ENCODE measurements around the gene BTBD1.

The BTBD1 gene

DNA sequence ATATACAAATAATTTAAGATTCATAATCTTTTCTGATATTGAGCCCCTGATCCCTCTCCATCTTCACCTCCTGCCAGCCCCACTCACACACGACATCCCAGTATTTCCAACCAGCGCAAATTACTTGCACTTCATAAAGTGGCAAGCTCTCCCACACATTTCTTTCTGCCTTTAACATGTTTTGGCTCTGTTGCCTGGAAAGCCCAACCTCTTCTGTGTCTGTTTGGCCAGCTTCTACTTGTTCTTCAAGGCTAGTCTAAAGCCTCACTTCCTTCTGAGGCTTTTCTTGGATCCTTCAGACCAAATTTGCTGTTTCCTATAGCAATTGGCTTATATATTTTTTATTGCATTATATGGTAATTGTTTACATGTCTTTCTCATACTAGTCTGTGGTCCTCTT, 35.3 kb upstream of the BTBD1 start:
- intact Hi-C loops (cut with DNase I; ENCODE audit: low total_unique reads): loop anchor here (10.0 kb wide), 1 partner anchor 88 kb away; the partner anchor contains the start of gene C15orf40

DNA sequence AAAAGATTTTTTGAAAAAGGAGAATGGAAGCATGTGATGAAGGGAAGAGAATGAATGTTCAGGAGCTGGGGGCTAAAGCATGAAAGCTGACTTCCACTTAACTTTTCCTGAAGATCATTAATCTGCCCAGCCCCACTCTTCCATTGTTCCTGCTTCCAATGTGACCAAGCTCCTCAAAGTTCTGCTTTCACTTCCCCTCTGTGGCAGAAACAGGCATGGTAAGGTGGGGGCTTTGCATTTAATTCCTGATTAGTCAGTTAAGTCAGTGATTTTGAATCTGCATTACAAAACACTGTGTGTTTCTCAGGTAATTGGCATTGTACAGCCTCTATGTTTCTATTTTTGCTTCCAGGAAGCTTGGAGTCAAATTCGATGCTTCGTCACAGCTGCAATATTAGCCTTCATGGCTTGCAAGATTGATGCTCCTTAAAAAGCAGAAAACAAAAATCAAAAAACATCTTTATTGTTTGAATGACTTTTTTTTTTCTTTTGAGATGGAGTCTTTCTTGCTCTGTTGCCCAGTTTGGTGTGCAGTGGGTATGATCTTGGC, 33.1 kb upstream of the BTBD1 start:
- DNase-seq: no peak
- H3K4me1 ChIP-seq: no peaks in the 10 kb centered on the region

More for the DNA sequence above, 35.3 kb upstream of the BTBD1 start:
- TF ChIP-seq, protein P1, sequence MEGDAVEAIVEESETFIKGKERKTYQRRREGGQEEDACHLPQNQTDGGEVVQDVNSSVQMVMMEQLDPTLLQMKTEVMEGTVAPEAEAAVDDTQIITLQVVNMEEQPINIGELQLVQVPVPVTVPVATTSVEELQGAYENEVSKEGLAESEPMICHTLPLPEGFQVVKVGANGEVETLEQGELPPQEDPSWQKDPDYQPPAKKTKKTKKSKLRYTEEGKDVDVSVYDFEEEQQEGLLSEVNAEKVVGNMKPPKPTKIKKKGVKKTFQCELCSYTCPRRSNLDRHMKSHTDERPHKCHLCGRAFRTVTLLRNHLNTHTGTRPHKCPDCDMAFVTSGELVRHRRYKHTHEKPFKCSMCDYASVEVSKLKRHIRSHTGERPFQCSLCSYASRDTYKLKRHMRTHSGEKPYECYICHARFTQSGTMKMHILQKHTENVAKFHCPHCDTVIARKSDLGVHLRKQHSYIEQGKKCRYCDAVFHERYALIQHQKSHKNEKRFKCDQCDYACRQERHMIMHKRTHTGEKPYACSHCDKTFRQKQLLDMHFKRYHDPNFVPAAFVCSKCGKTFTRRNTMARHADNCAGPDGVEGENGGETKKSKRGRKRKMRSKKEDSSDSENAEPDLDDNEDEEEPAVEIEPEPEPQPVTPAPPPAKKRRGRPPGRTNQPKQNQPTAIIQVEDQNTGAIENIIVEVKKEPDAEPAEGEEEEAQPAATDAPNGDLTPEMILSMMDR (IDR thresholded peaks at IDR 0.05): no peak
- Histone ChIP-seq H3K9me3 (peaks cover 0 to 9% (median 0%) of the 10 kb centered on the region in 3 donors), H3K4me3 (no peak overlapping the region), H3K36me3 (no peaks in the 10 kb centered on the region), H3K4me1 (peaks cover 0 to 8% (median 3%) of the 10 kb centered on the region in 4 donors), H3K27me3 (peaks cover 0 to 5% of the 10 kb centered on the region in 2 donors), H3K27ac (no peak overlapping the region)
- DNase-seq: no peak

DNA sequence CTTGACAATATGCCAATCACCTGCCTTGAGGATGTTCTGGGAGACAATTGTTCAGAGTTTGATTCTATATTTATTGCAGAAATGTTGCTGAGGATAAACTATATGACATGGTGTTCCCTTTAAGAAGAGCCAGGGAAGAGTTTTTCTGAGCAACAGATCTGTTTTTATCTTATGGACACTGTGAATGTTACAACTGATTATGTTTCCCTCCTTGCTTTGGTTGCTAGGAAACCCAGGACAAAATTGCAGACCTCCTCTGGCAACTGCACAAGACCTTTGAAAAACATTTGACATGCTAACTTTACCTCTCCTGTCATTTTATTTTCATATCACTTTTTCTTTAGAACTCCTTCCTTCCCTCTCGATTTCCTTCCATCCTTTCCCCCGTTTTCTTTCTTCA, 32.2 kb upstream of the BTBD1 start:
- TF ChIP-seq, protein P1 (IDR thresholded peaks at IDR 0.05): no peak
- Histone ChIP-seq H3K4me1 (no peaks in the 10 kb centered on the region), H3K4me3 (no peak overlapping the region), H3K9me3 (peaks cover 0 to 9% (median 0%) of the 10 kb centered on the region in 3 donors), H3K27me3 (peaks cover 0 to 4% of the 10 kb centered on the region in 2 donors), H3K27ac (no peak overlapping the region), H3K36me3 (no peaks in the 10 kb centered on the region)
- intact Hi-C loops (cut with DNase I; ENCODE audit: low total_unique reads): no loop called here
- DNase-seq: no peak

More for the DNA sequence above, 33.1 kb upstream of the BTBD1 start:
- intact Hi-C loops (cut with DNase I; ENCODE audit: low total_unique reads): loop anchor here (10.0 kb wide), 1 partner anchor 85 kb away; the partner anchor contains the start of gene C15orf40
- H3K27me3 ChIP-seq: peaks cover 0 to 5% of the 10 kb centered on the region in 2 donors
- H3K9me3 ChIP-seq: peaks cover 0 to 9% (median 0%) of the 10 kb centered on the region in 3 donors
- H3K27ac ChIP-seq: no peak overlapping the region
- H3K36me3 ChIP-seq: no peaks in the 10 kb centered on the region
- H3K4me3 ChIP-seq: no peak overlapping the region
- TF ChIP-seq, protein P1 (IDR thresholded peaks at IDR 0.05): no peak

DNA sequence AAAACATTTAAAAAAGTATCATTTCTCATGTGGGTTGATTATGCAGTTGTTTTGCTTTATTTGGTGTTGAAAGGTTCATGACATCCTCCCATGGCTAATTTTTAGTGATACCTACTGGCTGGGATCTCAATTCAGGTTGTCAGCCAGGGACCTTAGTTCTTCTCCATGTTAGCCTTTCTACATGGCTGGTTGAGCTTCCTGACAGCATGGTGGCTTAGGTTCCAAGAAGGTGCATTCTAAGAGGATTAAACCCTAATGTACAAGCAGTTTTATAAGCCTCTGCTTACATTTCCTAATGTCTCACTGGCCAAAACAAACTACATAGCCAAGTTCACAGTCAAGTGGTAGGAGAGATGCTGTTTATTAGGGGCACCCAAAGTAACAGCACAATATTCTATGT, 31.0 kb upstream of the BTBD1 start:
- TF ChIP-seq, protein P1 (IDR thresholded peaks at IDR 0.05): no peak
- H3K36me3 ChIP-seq: no peaks in the 10 kb centered on the region
- H3K9me3 ChIP-seq: peaks cover 0 to 9% (median 0%) of the 10 kb centered on the region in 3 donors
- no peaks in the 10 kb centered on the region for H3K27me3 ChIP-seq
- H3K27ac ChIP-seq: no peak overlapping the region
- no peak overlapping the region for H3K4me3 ChIP-seq
- no peaks in the 10 kb centered on the region for H3K4me1 ChIP-seq
- intact Hi-C loops (cut with DNase I; ENCODE audit: low total_unique reads): no loop called here
- no peak for DNase-seq

DNA sequence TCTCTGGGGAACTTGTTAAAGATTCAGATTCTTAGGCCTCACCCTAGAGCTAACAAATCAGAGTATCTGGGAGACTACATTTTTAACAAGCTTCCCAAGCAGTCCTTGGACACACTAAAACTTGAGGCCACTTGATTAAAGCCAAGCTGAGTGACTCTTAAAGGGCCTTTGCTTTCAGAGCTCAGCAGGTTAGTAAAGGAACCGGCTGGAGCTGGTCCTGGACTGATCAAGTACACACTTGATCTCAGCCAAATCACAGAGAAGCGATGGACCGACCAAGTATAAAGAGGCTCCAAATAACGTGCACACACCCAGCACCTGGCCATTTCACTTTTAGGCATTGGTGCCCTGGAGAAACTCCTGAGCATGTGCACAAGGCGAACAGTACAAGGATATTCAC, 27.5 kb upstream of the BTBD1 start:
- H3K27ac ChIP-seq: no peak overlapping the region
- no peaks in the 10 kb centered on the region for H3K27me3 ChIP-seq
- no peaks in the 10 kb centered on the region for H3K36me3 ChIP-seq
- no peak overlapping the region for H3K4me3 ChIP-seq
- H3K9me3 ChIP-seq: peaks cover 0 to 9% (median 0%) of the 10 kb centered on the region in 3 donors
- no peak for DNase-seq
- H3K4me1 ChIP-seq: no peaks in the 10 kb centered on the region
- intact Hi-C loops (cut with DNase I; ENCODE audit: low total_unique reads): no loop called here
- TF ChIP-seq, protein P1 (IDR thresholded peaks at IDR 0.05): no peak
